ENCODE data around the gene ATG101.

Gene ATG101

GRCh38 chr12:52079576-52080402, 10.0 kb downstream of the ATG101 start, which contains the start of gene SMIM41:
Gene SMIM41, plus strand, starts transcription at chr12:52079704. Its CDS starts 76 bp downstream, at chr12:52079780.
- DNase-seq (ENCODE audit: low read depth in 1 of 2, low spot score in 1 of 2): no peak

GRCh38 chr12:52080403-52081251, 10.8 kb downstream of the ATG101 start:
- no peak for DNase-seq (ENCODE audit: low read depth in 1 of 2, low spot score in 1 of 2)

GRCh38 chr12:52081263-52081733, 11.5 kb downstream of the ATG101 start:
- DNase-seq (ENCODE audit: low read depth in 1 of 2, low spot score in 1 of 2): no peak

GRCh38 chr12:52082026-52082668, 12.4 kb downstream of the ATG101 start:
- no peak for DNase-seq (ENCODE audit: low read depth in 1 of 2, low spot score in 1 of 2)

GRCh38 chr12:52082669-52082987, 12.8 kb downstream of the ATG101 start:
- DNase-seq (ENCODE audit: low read depth in 1 of 2, low spot score in 1 of 2): no peak

- DNase-seq (ENCODE audit: low read depth in 1 of 2, low spot score in 1 of 2): peak; percentile 41 to 51
Observed at GRCh38 chr12:52082988-52083637, 13.3 kb downstream of the ATG101 start.

GRCh38 chr12:52083638-52083996, 13.8 kb downstream of the ATG101 start:
- no peak for DNase-seq (ENCODE audit: low read depth in 1 of 2, low spot score in 1 of 2)

- no peak for DNase-seq (ENCODE audit: low read depth in 1 of 2, low spot score in 1 of 2)
Observed at GRCh38 chr12:52084491-52085231, 14.9 kb downstream of the ATG101 start.

GRCh38 chr12:52085682-52086180, 16.0 kb downstream of the ATG101 start:
- DNase-seq (ENCODE audit: low read depth in 1 of 2, low spot score in 1 of 2): no peak

- no peak for DNase-seq (ENCODE audit: low read depth in 1 of 2, low spot score in 1 of 2)
Observed at GRCh38 chr12:52086366-52086765, 16.6 kb downstream of the ATG101 start.

- DNase-seq (ENCODE audit: low read depth in 1 of 2, low spot score in 1 of 2): no peak
Observed at GRCh38 chr12:52086944-52087835, 17.4 kb downstream of the ATG101 start.

GRCh38 chr12:52087961-52088820, 18.4 kb downstream of the ATG101 start:
- no peak for DNase-seq (ENCODE audit: low read depth in 1 of 2, low spot score in 1 of 2)

GRCh38 chr12:52089491-52089890, 19.7 kb downstream of the ATG101 start:
- no peak for DNase-seq (ENCODE audit: low read depth in 1 of 2, low spot score in 1 of 2)

- DNase-seq (ENCODE audit: low read depth in 1 of 2, low spot score in 1 of 2): no peak
Observed at GRCh38 chr12:52090291-52090690, 20.5 kb downstream of the ATG101 start.

GRCh38 chr12:52091061-52091460, 21.3 kb downstream of the ATG101 start:
- DNase-seq (ENCODE audit: low read depth in 1 of 2, low spot score in 1 of 2): no peak

GRCh38 chr12:52091869-52092268, 22.1 kb downstream of the ATG101 start:
- DNase-seq (ENCODE audit: low read depth in 1 of 2, low spot score in 1 of 2): no peak

- DNase-seq (ENCODE audit: low read depth in 1 of 2, low spot score in 1 of 2): no peak
Observed at GRCh38 chr12:52093346-52093745, 23.6 kb downstream of the ATG101 start.

GRCh38 chr12:52096332-52097044, 26.7 kb downstream of the ATG101 start:
- DNase-seq (ENCODE audit: low read depth in 1 of 2, low spot score in 1 of 2): no peak
